ACC112 (cell line): ENCODE data around the gene MFSD6.

Experiments used
- H2AFZ ChIP-seq: fragments of 200-600 bp; sonication (generic); one replicate; pipeline ENCODE4 v1.6.0; 2017; ENCODE audit warnings: antibody characterized with exemption, low read length; ENCODE audit not compliant: unreplicated experiment
- H3K27ac ChIP-seq: fragments of 200-600 bp; sonication (generic); 2 replicates; pipeline ENCODE4 v1.5.1; 2014; ENCODE audit warnings: low read depth, mild to moderate bottlenecking, antibody characterized with exemption, low read length, moderate library complexity
- H3K27me3 ChIP-seq: fragments of 200-600 bp; sonication (generic); 2 replicates; pipeline ENCODE4 v1.6.1; 2014; ENCODE audit warnings: mild to moderate bottlenecking, antibody characterized with exemption, low read length, moderate library complexity, mixed read lengths; ENCODE audit not compliant: insufficient read depth
- H3K36me3 ChIP-seq: fragments of 200-600 bp; sonication (generic); 2 replicates; pipeline ENCODE4 v1.6.1; 2016; ENCODE audit warnings: mild to moderate bottlenecking, antibody characterized with exemption, low read length, moderate library complexity, mixed read lengths; ENCODE audit not compliant: insufficient read depth
- H3K4me1 ChIP-seq: fragments of 200-600 bp; sonication (generic); one replicate; pipeline ENCODE4 v1.6.1; 2016; ENCODE audit warnings: low read length, mixed read lengths; ENCODE audit not compliant: insufficient read depth, unreplicated experiment, control insufficient read depth
- H3K4me3 ChIP-seq: fragments of 200-600 bp; sonication (generic); 2 replicates; pipeline ENCODE4 v1.5.1; 2014; ENCODE audit warnings: mild to moderate bottlenecking, low read depth, low read length
- H3K79me2 ChIP-seq: fragments of 200-600 bp; sonication (generic); one replicate; pipeline ENCODE4 v1.6.0; 2016; ENCODE audit warnings: low read length; ENCODE audit not compliant: control insufficient read depth, unreplicated experiment, insufficient read depth

MFSD6 gene

GRCh38 chr2:190545555-190546385, 137.6 kb downstream of the MFSD6 start:
- no peaks in the 10 kb centered on the region for H3K4me1 ChIP-seq
- H3K79me2 ChIP-seq: no peaks in the 10 kb centered on the region
- H3K4me3 ChIP-seq: peak overlapping the region; percentile 70
- H2AFZ ChIP-seq: peak overlapping the region; percentile 87
- no peaks in the 10 kb centered on the region for H3K36me3 ChIP-seq
- peak overlapping the region; percentile 67 for H3K27ac ChIP-seq
- no peaks in the 10 kb centered on the region for H3K27me3 ChIP-seq

- Histone ChIP-seq H3K4me3 (no peak overlapping the region), H2AFZ (no peak overlapping the region), H3K79me2 (no peaks in the 10 kb centered on the region), H3K36me3 (no peaks in the 10 kb centered on the region; the same call in 1 of the 2 replicates), H3K27ac (no peak overlapping the region), H3K27me3 (no peaks in the 10 kb centered on the region), H3K4me1 (peaks cover 3% of the 10 kb centered on the region)
These were observed 138.6 kb downstream of the MFSD6 start for GRCh38 chr2:190546734-190547133.

GRCh38 chr2:190547886-190548285, 139.7 kb downstream of the MFSD6 start:
- H3K27ac ChIP-seq: no peak overlapping the region
- H3K36me3 ChIP-seq: no peaks in the 10 kb centered on the region; the same call in 1 of the 2 replicates
- no peaks in the 10 kb centered on the region for H3K79me2 ChIP-seq
- H2AFZ ChIP-seq: no peak overlapping the region
- peaks cover 4% of the 10 kb centered on the region for H3K4me1 ChIP-seq
- no peaks in the 10 kb centered on the region for H3K27me3 ChIP-seq
- H3K4me3 ChIP-seq: no peak overlapping the region

GRCh38 chr2:190550137-190550536, 142.0 kb downstream of the MFSD6 start:
- H3K4me1 ChIP-seq: peaks cover 4% of the 10 kb centered on the region
- no peaks in the 10 kb centered on the region for H3K79me2 ChIP-seq
- H3K36me3 ChIP-seq: no peaks in the 10 kb centered on the region; the same call in 1 of the 2 replicates
- H2AFZ ChIP-seq: no peak overlapping the region
- no peak overlapping the region for H3K4me3 ChIP-seq
- no peak overlapping the region for H3K27ac ChIP-seq
- H3K27me3 ChIP-seq: no peaks in the 10 kb centered on the region
